ENCODE results near the gene NELFB. TPM values are rescaled to one million over a fixed set of nuclear protein-coding genes. Genes with fewer than 3 reads are reported as not detected.
A peak's percentile ranks its signal among the peaks of the same experiment; 100 is the strongest.

Gene NELFB
- total and polyA plus RNA-seq, 9 of the 15 experiments (the other 6 are each of a cell fraction or from before 2014, with no cell fraction given), result 0.24 to 84.0 (median 29.7) TPM

DNA sequence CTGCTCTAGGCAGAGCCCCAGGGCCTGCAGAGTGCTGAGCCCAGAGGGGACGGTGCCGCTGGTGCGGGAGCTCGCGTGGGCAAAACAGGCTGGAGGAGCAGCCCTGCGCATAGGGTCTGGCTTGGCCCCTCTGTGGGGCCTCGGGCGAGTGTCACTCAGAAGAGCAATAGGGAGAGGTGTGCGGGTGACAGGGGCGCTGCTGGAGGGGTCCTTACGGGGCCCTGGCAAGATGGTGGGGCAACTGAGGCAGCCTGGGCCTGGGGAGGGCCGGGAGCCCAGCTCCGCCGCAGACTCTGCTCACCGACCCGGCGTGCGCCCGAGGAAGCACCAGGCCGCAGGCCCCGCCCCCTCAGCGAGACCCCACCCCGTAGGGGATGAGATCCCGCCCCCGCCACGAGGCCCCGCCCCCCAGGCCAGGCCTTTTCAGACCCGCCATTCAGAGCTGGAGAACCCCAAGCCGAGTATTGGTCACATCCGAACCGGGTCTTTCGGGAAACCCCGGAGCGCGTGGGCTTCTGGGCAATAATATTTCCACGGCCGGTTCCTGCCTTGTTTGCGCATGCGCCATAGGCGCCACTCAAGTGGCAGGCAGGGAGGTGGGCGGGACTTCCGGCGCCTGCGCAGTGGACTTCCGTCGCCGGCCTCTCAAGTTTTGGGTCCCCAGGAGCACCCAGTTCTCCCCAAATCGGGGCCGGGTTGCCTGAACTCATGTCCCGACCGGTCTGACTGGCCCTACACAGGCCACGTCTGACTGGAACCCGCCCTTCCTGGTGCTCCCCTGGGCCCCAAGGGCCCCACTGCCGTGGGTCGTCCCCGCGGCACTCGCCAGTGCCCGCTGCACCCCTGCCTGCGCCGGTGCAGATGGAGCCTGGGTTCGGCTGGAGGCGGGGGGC is 31.8 kb upstream of the NELFB start (continued):
- TF ChIP-seq, protein P1, sequence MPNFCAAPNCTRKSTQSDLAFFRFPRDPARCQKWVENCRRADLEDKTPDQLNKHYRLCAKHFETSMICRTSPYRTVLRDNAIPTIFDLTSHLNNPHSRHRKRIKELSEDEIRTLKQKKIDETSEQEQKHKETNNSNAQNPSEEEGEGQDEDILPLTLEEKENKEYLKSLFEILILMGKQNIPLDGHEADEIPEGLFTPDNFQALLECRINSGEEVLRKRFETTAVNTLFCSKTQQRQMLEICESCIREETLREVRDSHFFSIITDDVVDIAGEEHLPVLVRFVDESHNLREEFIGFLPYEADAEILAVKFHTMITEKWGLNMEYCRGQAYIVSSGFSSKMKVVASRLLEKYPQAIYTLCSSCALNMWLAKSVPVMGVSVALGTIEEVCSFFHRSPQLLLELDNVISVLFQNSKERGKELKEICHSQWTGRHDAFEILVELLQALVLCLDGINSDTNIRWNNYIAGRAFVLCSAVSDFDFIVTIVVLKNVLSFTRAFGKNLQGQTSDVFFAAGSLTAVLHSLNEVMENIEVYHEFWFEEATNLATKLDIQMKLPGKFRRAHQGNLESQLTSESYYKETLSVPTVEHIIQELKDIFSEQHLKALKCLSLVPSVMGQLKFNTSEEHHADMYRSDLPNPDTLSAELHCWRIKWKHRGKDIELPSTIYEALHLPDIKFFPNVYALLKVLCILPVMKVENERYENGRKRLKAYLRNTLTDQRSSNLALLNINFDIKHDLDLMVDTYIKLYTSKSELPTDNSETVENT (CRISPR knock-in tag; IDR thresholded peaks at IDR 0.05), result peak; percentile 64; the same call in 1 of the 2 replicates
- TF ChIP-seq KDM2B (CRISPR knock-in tag; IDR thresholded peaks at IDR 0.05), result 0 out of 2 replicates have a peak, but pooled peaks have one; percentile 48
- TF ChIP-seq HDAC2 (IDR thresholded peaks at IDR 0.05), result peak; percentile 28; the same call in 1 of the 2 replicates
- TF ChIP-seq CTBP1 (IDR thresholded peaks at IDR 0.05; ENCODE audit: borderline replicate concordance), result peak; percentile 44
- TF ChIP-seq, protein P2, sequence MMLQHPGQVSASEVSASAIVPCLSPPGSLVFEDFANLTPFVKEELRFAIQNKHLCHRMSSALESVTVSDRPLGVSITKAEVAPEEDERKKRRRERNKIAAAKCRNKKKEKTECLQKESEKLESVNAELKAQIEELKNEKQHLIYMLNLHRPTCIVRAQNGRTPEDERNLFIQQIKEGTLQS (IDR thresholded peaks at IDR 0.05), result no peak
- TF ChIP-seq, protein P2 (CRISPR knock-in tag; conservative IDR thresholded peaks at IDR 0.05), result no peak
- TF ChIP-seq, protein P3, sequence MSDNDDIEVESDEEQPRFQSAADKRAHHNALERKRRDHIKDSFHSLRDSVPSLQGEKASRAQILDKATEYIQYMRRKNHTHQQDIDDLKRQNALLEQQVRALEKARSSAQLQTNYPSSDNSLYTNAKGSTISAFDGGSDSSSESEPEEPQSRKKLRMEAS (CRISPR knock-in tag; IDR thresholded peaks at IDR 0.05), result 0 out of 2 replicates have a peak, but pooled peaks have one; percentile 11
- TF ChIP-seq, protein P4, sequence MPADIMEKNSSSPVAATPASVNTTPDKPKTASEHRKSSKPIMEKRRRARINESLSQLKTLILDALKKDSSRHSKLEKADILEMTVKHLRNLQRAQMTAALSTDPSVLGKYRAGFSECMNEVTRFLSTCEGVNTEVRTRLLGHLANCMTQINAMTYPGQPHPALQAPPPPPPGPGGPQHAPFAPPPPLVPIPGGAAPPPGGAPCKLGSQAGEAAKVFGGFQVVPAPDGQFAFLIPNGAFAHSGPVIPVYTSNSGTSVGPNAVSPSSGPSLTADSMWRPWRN (IDR thresholded peaks at IDR 0.05; ENCODE audit: low read depth), result no peak
- no peak for TF ChIP-seq ZBTB8A (IDR thresholded peaks at IDR 0.05; ENCODE audit: partially characterized antibody)
- TF ChIP-seq HDGF (IDR thresholded peaks at IDR 0.05), result 0 out of 2 replicates have a peak, but pooled peaks have one; percentile 56
- TF ChIP-seq BRF1 (IDR thresholded peaks at IDR 0.05; ENCODE audit: borderline replicate concordance, extremely low read depth, insufficient read length), result no peak
- TF ChIP-seq NFYB (IDR thresholded peaks at IDR 0.05; ENCODE audit: extremely low read depth, insufficient read length), result peak; percentile 5
- TF ChIP-seq CREB1 (IDR thresholded peaks at IDR 0.05), result no peak; the same call in 1 of the 2 replicates
- TF ChIP-seq CREB1 (CRISPR knock-in tag; IDR thresholded peaks at IDR 0.05), result peak; percentile 14; the same call in 1 of the 2 replicates
- no peak for TF ChIP-seq ATF1 (CRISPR knock-in tag; IDR thresholded peaks at IDR 0.05)
- TF ChIP-seq ATF1 (tag; IDR thresholded peaks at IDR 0.05), result peak; percentile 50
- TF ChIP-seq MEIS2 (IDR thresholded peaks at IDR 0.05; ENCODE audit: partially characterized antibody), result peak; percentile 92
- TF ChIP-seq NR2C2 (CRISPR knock-in tag; IDR thresholded peaks at IDR 0.05), result no peak
- peak; percentile 42; the same call in 1 of the 2 replicates for TF ChIP-seq NR2C2 (tag; IDR thresholded peaks at IDR 0.05)
